Measurements from ENCODE around the gene CLIC4. TPM values are rescaled to one million over a fixed set of nuclear protein-coding genes. Genes with fewer than 3 reads are reported as not detected.
A peak's percentile ranks its signal among the peaks of the same experiment; 100 is the strongest.
"Not testable (repeated sequence)": the region's sequence is repeated elsewhere in the genome, so short reads cannot be mapped to it uniquely, and the experiment has no call there.

CLIC4 gene
- total RNA-seq, 1 donor from 2014 or later: 200 TPM

- Histone ChIP-seq H3K27ac (peak overlapping the region; percentile 51), H3K4me3 (no peak overlapping the region), H3K9me3 (no peaks in the 10 kb centered on the region), H3K27me3 (no peaks in the 10 kb centered on the region), H3K4me1 (peaks cover 41% of the 10 kb centered on the region), H3K36me3 (no peaks in the 10 kb centered on the region)
- peak; percentile 67 for ATAC-seq
- no peak for DNase-seq
- TF ChIP-seq, protein P1, sequence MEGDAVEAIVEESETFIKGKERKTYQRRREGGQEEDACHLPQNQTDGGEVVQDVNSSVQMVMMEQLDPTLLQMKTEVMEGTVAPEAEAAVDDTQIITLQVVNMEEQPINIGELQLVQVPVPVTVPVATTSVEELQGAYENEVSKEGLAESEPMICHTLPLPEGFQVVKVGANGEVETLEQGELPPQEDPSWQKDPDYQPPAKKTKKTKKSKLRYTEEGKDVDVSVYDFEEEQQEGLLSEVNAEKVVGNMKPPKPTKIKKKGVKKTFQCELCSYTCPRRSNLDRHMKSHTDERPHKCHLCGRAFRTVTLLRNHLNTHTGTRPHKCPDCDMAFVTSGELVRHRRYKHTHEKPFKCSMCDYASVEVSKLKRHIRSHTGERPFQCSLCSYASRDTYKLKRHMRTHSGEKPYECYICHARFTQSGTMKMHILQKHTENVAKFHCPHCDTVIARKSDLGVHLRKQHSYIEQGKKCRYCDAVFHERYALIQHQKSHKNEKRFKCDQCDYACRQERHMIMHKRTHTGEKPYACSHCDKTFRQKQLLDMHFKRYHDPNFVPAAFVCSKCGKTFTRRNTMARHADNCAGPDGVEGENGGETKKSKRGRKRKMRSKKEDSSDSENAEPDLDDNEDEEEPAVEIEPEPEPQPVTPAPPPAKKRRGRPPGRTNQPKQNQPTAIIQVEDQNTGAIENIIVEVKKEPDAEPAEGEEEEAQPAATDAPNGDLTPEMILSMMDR (IDR thresholded peaks at IDR 0.05): no peak
- intact Hi-C loops (cut with DNase I): no loop called here
These were observed 55.9 kb downstream of the CLIC4 start for GRCh38 chr1:24801176-24801575.

DNA sequence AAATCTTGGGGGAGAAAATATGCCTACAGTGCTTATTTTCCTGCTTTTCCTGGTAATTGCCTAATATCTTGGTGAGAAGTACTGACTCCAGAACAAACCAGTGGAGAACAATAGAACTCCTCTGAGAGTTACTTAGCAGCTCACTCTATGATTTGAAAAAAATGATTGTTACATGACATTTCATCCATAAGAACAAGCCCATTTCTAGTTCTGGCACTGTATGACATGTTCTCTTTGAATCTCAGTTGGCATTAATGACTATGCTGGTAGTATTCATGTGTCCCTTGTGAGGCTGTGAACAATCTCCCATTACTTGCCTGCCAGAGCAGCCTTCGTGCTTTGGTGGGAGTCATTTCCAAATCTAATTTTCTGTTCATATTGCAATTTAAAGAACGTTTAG lies 58.0 kb downstream of the CLIC4 start:
- Histone ChIP-seq H3K27me3 (no peaks in the 10 kb centered on the region), H3K4me1 (peaks cover 50% of the 10 kb centered on the region), H3K9me3 (no peaks in the 10 kb centered on the region), H3K27ac (peak overlapping the region; percentile 51), H3K36me3 (no peaks in the 10 kb centered on the region), H3K4me3 (no peak overlapping the region)
- intact Hi-C loops (cut with DNase I): no loop called here
- ATAC-seq (no peak), DNase-seq (no peak)
- TF ChIP-seq, protein P1 (IDR thresholded peaks at IDR 0.05): no peak

DNA sequence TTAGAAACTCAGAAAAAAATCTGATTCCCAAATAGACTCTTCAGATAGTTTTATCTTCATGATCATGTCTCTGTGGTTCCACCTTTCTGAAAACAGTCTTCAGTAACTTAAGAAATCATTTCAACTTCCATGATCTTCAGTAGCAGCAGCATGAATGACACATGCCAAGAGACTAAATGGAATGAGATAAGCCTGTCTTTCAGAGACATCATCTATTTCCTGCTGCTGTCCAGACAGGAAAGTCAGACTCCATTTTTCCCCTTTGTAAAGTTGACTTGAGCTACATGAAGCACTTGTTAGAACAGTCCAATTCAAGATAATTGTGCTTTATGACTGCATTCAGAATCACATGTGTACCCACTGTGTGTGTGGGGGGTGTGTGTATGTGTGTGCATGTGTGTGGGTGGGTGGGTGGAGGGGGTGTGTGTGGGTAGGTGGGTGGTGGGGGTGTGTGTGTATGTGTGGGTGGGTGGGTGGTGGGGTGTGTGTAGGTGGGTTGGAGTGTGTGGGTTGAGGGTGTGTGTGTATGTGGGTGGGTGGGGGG lies 58.8 kb downstream of the CLIC4 start:
- DNase-seq (no peak), ATAC-seq (peak; percentile 14)
- intact Hi-C loops (cut with DNase I): no loop called here
- H3K9me3 ChIP-seq: no peaks in the 10 kb centered on the region
- H3K4me1 ChIP-seq: peaks cover 50% of the 10 kb centered on the region
- H3K36me3 ChIP-seq: no peaks in the 10 kb centered on the region
- H3K27me3 ChIP-seq: no peaks in the 10 kb centered on the region
- TF ChIP-seq, protein P1 (IDR thresholded peaks at IDR 0.05): no peak
- no peak overlapping the region for H3K27ac ChIP-seq
- H3K4me3 ChIP-seq: no peak overlapping the region

GRCh38 chr1:24805534-24806301 lies 60.5 kb downstream of the CLIC4 start:
- no peaks in the 10 kb centered on the region for H3K9me3 ChIP-seq
- intact Hi-C loops (cut with DNase I): no loop called here
- ATAC-seq (peak; percentile 74), DNase-seq (no peak)
- H3K4me1 ChIP-seq: peaks cover 55% of the 10 kb centered on the region
- no peak overlapping the region for H3K4me3 ChIP-seq
- TF ChIP-seq, protein P1 (IDR thresholded peaks at IDR 0.05): no peak
- peak overlapping the region; percentile 28 for H3K27ac ChIP-seq
- no peaks in the 10 kb centered on the region for H3K27me3 ChIP-seq
- no peaks in the 10 kb centered on the region for H3K36me3 ChIP-seq

GRCh38 chr1:24806588-24806987 lies 61.3 kb downstream of the CLIC4 start:
- TF ChIP-seq, protein P1 (IDR thresholded peaks at IDR 0.05): no peak
- ATAC-seq (no peak), DNase-seq (no peak)
- Histone ChIP-seq H3K4me3 (no peak overlapping the region), H3K27ac (peak overlapping the region; percentile 28), H3K4me1 (peaks cover 48% of the 10 kb centered on the region), H3K9me3 (no peaks in the 10 kb centered on the region), H3K27me3 (no peaks in the 10 kb centered on the region), H3K36me3 (no peaks in the 10 kb centered on the region)
- intact Hi-C loops (cut with DNase I): no loop called here

DNA sequence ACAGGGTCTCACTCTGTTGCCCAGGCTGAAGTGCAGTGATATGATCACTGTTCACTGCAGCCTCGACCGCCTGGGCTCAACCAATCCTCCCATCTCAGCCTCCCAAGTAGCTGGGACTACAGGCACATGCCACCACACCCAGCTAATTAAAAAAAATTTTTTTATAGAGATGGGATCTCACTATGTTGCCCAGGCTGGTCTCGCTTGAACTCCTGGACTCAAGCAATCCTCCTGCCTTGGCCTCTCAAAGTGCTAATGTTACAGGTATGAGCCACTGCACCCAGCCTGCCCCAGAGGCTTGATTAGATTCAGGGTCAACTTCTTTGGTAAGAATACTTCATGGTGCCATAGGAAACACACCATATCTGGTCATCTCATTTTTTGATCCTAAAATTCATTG lies 66.2 kb downstream of the CLIC4 start:
- not testable (repeated sequence) for H3K4me3 ChIP-seq, H3K27me3 ChIP-seq, DNase-seq, H3K9me3 ChIP-seq, H3K27ac ChIP-seq, ATAC-seq
- peaks cover 10% of the 10 kb centered on the region for H3K4me1 ChIP-seq
- H3K36me3 ChIP-seq: peaks cover 15% of the 10 kb centered on the region
- intact Hi-C loops (cut with DNase I): loop anchor here (10.0 kb wide), 1 partner anchor 47 kb away; no protein-coding TSS in a partner anchor

DNA sequence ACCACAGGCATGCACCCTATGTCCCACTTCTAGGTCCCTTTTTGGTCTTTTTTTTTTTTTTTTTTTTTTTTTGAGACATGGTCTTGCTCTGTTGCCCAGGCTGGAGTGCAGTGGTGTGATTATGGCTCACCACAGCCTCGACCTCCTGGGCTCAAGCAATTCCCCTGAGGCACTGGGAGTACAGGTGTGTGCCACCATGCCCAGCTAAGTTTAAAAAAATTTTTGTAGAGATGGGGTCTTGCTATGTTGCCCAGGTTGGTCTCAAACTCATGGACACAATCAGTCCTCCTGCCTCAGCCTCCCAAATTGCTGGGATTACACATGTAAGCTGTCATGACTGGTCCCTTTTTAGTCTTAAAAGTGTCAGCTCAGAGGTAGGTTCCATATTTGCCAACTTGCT lies 75.0 kb downstream of the CLIC4 start:
- DNase-seq; H3K27me3 ChIP-seq; intact Hi-C loops (cut with DNase I); ATAC-seq; H3K36me3 ChIP-seq; H3K4me3 ChIP-seq; H3K9me3 ChIP-seq; H3K27ac ChIP-seq: not testable (repeated sequence)
- H3K4me1 ChIP-seq: peaks cover 12% of the 10 kb centered on the region
